ENCODE results near the gene AGO3.

- TF ChIP-seq POLR2A (IDR thresholded peaks at IDR 0.05) (no peak), CTCF (IDR thresholded peaks at IDR 0.05) (no peak)
Measured at GRCh38 chr1:36051821-36052220, 120.9 kb downstream of the AGO3 start.

All from uterus (tissue), 2 donors.